OCI-LY3 (cell line): ENCODE data around the gene CD79B.

Experiments used
- H2AFZ ChIP-seq: fragments of 200-600, 300-600 bp; shearing (Covaris generic); 2 replicates; pipeline ENCODE4 v1.6.0; 2014; ENCODE audit warnings: antibody characterized with exemption, low read depth, low read length
- H3K27ac ChIP-seq: fragments of 200-600, 300-600 bp; sonication (generic); 2 replicates; pipeline ENCODE4 v1.5.1; 2014; ENCODE audit warnings: mild to moderate bottlenecking, low read length, moderate library complexity, mixed read lengths
- H3K27me3 ChIP-seq: fragments of 200-600, 300-600 bp; sonication (generic); 2 replicates; pipeline ENCODE4 v1.6.1; 2014; ENCODE audit warnings: low read depth, low read length, mixed read lengths
- H3K36me3 ChIP-seq: fragments of 200-600, 300-600 bp; sonication (generic); replicated peaks from 2 replicates; pipeline ENCODE3; 2014; ENCODE audit warnings: low read depth, low read length, mixed read lengths
- H3K4me1 ChIP-seq: fragments of 300-600, 200-600 bp; sonication (generic); 2 replicates; pipeline ENCODE4 v1.6.1; 2014; ENCODE audit warnings: low read length, mixed read lengths
- H3K4me2 ChIP-seq: fragments of 200-600, 300-600 bp; sonication (generic); 2 replicates; pipeline ENCODE4 v1.6.1; 2014; ENCODE audit warnings: low read length, mixed read lengths
- H3K4me3 ChIP-seq: fragments of 300-600, 200-600 bp; sonication (generic); 2 replicates; pipeline ENCODE4 v1.5.1; 2014; ENCODE audit warnings: antibody characterized with exemption, mild to moderate bottlenecking, low read length, moderate library complexity
- H3K79me2 ChIP-seq: fragments of 300-600, 200-600 bp; shearing (Covaris generic); 2 replicates; pipeline ENCODE4 v1.6.1; 2014; ENCODE audit warnings: mild to moderate bottlenecking, low read length, mixed read lengths
- H3K9ac ChIP-seq: fragments of 300-600, 200-600 bp; shearing (Covaris generic); 2 replicates; pipeline ENCODE4 v1.6.0; 2014; ENCODE audit warnings: mild to moderate bottlenecking, low read length, moderate library complexity
- H3K9me3 ChIP-seq: fragments of 200-600, 300-600 bp; shearing (Covaris generic); 2 replicates; pipeline ENCODE4 v1.6.1; 2014; ENCODE audit warnings: low read length, mixed read lengths; ENCODE audit not compliant: insufficient read depth
- H4K20me1 ChIP-seq: fragments of 200-600, 300-600 bp; sonication (generic); 2 replicates; pipeline ENCODE4 v1.6.1; 2016; ENCODE audit warnings: low read length, mixed read lengths; ENCODE audit not compliant: insufficient read depth
- CTCF ChIP-seq: fragments of 200-600, 300-600 bp; sonication (generic); IDR thresholded peaks from 2 replicates; pipeline ENCODE4 v1.5.1; 2014; ENCODE audit warnings: antibody characterized with exemption, low read length, low read depth
- EZH2phosphoT487 ChIP-seq: fragments of 200-600 bp; shearing (Covaris generic); IDR thresholded peaks from 2 replicates; pipeline ENCODE4 v1.6.1; 2018; ENCODE audit warnings: antibody characterized with exemption, mixed run types, low read depth

CD79B gene

DNA sequence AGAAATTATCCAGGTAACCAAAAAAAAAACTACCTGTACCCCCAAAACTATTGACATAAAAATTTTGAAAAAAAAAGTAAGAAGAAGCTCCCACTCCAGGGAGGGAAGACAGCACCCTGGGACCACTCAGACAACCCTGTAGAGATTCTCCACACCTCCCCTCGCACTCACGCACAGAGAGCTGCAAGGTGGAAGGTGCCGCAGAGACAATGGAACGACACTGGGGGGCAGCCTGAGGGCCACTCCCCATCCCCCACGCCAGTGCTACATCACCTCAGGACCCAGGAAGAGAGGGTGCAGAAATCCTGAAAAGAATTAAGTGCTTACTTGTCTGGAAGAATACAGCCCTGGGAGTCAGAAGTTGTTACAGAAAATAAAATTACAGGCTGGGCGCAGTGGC lies 5.2 kb upstream of the CD79B start:
- peaks cover 5% of the 10 kb centered on the region; the same call in 1 of the 2 replicates for H3K79me2 ChIP-seq
- H4K20me1 ChIP-seq = no peaks in the 10 kb centered on the region
- no peak overlapping the region for H2AFZ ChIP-seq
- no peak overlapping the region for H3K4me2 ChIP-seq
- no peaks in the 10 kb centered on the region for H3K9me3 ChIP-seq
- H3K27ac ChIP-seq = no peak overlapping the region
- H3K27me3 ChIP-seq = peaks cover 5% of the 10 kb centered on the region; the same call in 1 of the 2 replicates
- H3K36me3 ChIP-seq = no peaks in the 10 kb centered on the region
- no peak overlapping the region for H3K9ac ChIP-seq
- peaks cover 25% of the 10 kb centered on the region for H3K4me1 ChIP-seq
- TF ChIP-seq CTCF (no peak), EZH2phosphoT487 (no peak)
- no peak overlapping the region for H3K4me3 ChIP-seq

GRCh38 chr17:63934183-63935112 lies 2.3 kb upstream of the CD79B start:
- Histone ChIP-seq H3K4me1 (peaks cover 36% of the 10 kb centered on the region), H3K36me3 (peaks cover 16% of the 10 kb centered on the region), H3K79me2 (peaks cover 31% of the 10 kb centered on the region), H3K9ac (no peak overlapping the region), H3K4me3 (no peak overlapping the region), H3K27me3 (peaks cover 5% of the 10 kb centered on the region; the same call in 1 of the 2 replicates), H4K20me1 (peaks cover 16% of the 10 kb centered on the region; the same call in 1 of the 2 replicates), H3K9me3 (no peaks in the 10 kb centered on the region), H2AFZ (no peak overlapping the region), H3K4me2 (no peak overlapping the region), H3K27ac (no peak overlapping the region)
- TF ChIP-seq EZH2phosphoT487 (no peak), CTCF (no peak)

- Histone ChIP-seq H3K4me2 (peak overlapping the region; percentile 91), H3K4me3 (no peak overlapping the region; the same call in 1 of the 2 replicates), H3K9ac (no peak overlapping the region), H3K79me2 (peaks cover 31% of the 10 kb centered on the region), H4K20me1 (peaks cover 16% of the 10 kb centered on the region; the same call in 1 of the 2 replicates), H3K27ac (no peak overlapping the region), H2AFZ (no peak overlapping the region), H3K9me3 (no peaks in the 10 kb centered on the region), H3K27me3 (peaks cover 5% of the 10 kb centered on the region; the same call in 1 of the 2 replicates), H3K36me3 (peaks cover 24% of the 10 kb centered on the region), H3K4me1 (peaks cover 45% of the 10 kb centered on the region)
- TF ChIP-seq EZH2phosphoT487 (no peak), CTCF (no peak)
Measured at GRCh38 chr17:63933598-63933997, 1.5 kb upstream of the CD79B start.

GRCh38 chr17:63932721-63933120 lies 590 bp upstream of the CD79B start:
- Histone ChIP-seq H3K4me2 (peak overlapping the region; percentile 91), H3K27ac (peak overlapping the region; percentile 77), H3K79me2 (peaks cover 31% of the 10 kb centered on the region), H2AFZ (no peak overlapping the region; the same call in 1 of the 2 replicates), H4K20me1 (peaks cover 16% of the 10 kb centered on the region; the same call in 1 of the 2 replicates), H3K27me3 (peaks cover 5% of the 10 kb centered on the region; the same call in 1 of the 2 replicates), H3K36me3 (peaks cover 33% of the 10 kb centered on the region), H3K9ac (peak overlapping the region; percentile 86), H3K4me3 (peak overlapping the region; percentile 82), H3K9me3 (no peaks in the 10 kb centered on the region; the same call in 1 of the 2 replicates), H3K4me1 (peaks cover 54% of the 10 kb centered on the region)
- TF ChIP-seq EZH2phosphoT487 (no peak), CTCF (peak; percentile 8; the same call in 1 of the 2 replicates)
